Heart left ventricle (tissue), 16 donors: ENCODE data around the gene TRERF1. TPM values are rescaled to one million over a fixed set of nuclear protein-coding genes. Genes with fewer than 3 reads are reported as not detected.

Source experiments
- ATAC-seq, 4 donors: fragments of 200-7000 bp; cut with Tn5 transposase; one replicate each; pipeline ENCODE4 v1.9.1; 2020 to 2022; ENCODE audit warnings: moderate library complexity in 4 of 4, mild to moderate bottlenecking in 3 of 4, moderate number of reproducible peaks in 1 of 4
- DNase-seq, 5 donors: peaks; one replicate each; pipeline ENCODE4 v3.0.0-alpha.2; 2020
- H3K27ac ChIP-seq, 12 donors: fragments of 200-600 bp; sonication (generic) in 4 of 12; one replicate each; pipeline versions ENCODE4 v1.5.0 to v1.8.0; 2016 to 2022; ENCODE audit warnings: mild to moderate bottlenecking in 2 of 12
- H3K27me3 ChIP-seq, 9 donors: fragments of 200-600 bp; sonication (generic) in 2 of 9; one replicate each; pipeline versions ENCODE4 v1.5.1 to v1.8.0; 2016 to 2022; ENCODE audit warnings: mild to moderate bottlenecking in 3 of 9
- H3K36me3 ChIP-seq, 9 donors: fragments of 200-600 bp; sonication (generic) in 2 of 9; one replicate each; pipeline versions ENCODE4 v1.5.0 to v1.8.0; 2018 to 2022; ENCODE audit warnings: mild to moderate bottlenecking in 2 of 9
- H3K4me1 ChIP-seq, 12 donors: fragments of 200-600 bp; sonication (generic) in 4 of 12; one replicate each; pipeline versions ENCODE4 v1.5.0 to v1.8.0; 2016 to 2022; ENCODE audit warnings: mild to moderate bottlenecking in 3 of 12
- H3K4me3 ChIP-seq, 12 donors: fragments of 200-600 bp; sonication (generic) in 4 of 12; one replicate each; pipeline versions ENCODE4 v1.5.0 to v1.8.0; 2017 to 2022; ENCODE audit warnings: mild to moderate bottlenecking in 9 of 12, moderate library complexity in 4 of 12
- H3K9me3 ChIP-seq, 12 donors: fragments of 200-600 bp; sonication (generic) in 4 of 12; one replicate each; pipeline versions ENCODE4 v1.5.0 to v1.8.0; 2016 to 2022; ENCODE audit warnings: mild to moderate bottlenecking in 1 of 12
- POLR2A ChIP-seq, 2 donors: fragments of 450-650 bp; IDR thresholded peaks; one replicate each; pipeline ENCODE4 v1.6.1; 2017; ENCODE audit warnings: antibody characterized with exemption in 2 of 2, mild to moderate bottlenecking in 2 of 2, moderate library complexity in 2 of 2
- WGBS, 4 donors: extraction: QIAGEN DNeasy Blood & Tissue Kit in 2 of 4; methylation state at CpG; one replicate each; pipeline versions ENCODE4 v1.1.5 to v1.1.7; 2013 to 2018; 5-methylcytosine and 5-hydroxymethylcytosine counted together
- intact Hi-C, 10 donors: fragments of 100-400 bp; cut with DNase I; formaldehyde crosslinking; loops; one replicate each; pipeline versions ENCODE4 v1.11.1 to v1.14.2; 2022
- polyA plus RNA-seq, 2 donors: library from polyadenylated mRNA; stranded (reverse); fragments of 200-250 nt; gene quantifications; one replicate each; pipeline ENCODE4 v1.2.3, GENCODE V29; 2013
- total RNA-seq, 9 donors: library from RNA; depleted of rRNA in 2 of 9; stranded (reverse); fragments of >200 nt in 2 of 9; fragmentation: NEBNext Ultra II Directional in 3 of 9; extraction: Animal tissue kit (Norgen Biotek cat#: 25700) in 3 of 9; gene quantifications; one replicate each; pipeline versions ENCODE4 v1.1.0 to v1.2.4, GENCODE V29; 2016 to 2023
- TF ChIP-seq, protein P1 (sequence below), 12 donors: fragments of 200-600 bp; sonication (generic) in 4 of 12; IDR thresholded peaks; one replicate each; pipeline versions ENCODE4 v1.5.0 to v1.8.0; 2018 to 2022; ENCODE audit warnings: antibody characterized with exemption in 12 of 12, mild to moderate bottlenecking in 5 of 12
- donor health status: ischemic (EF 13 %, LVEDD 7.1; RV severe dilation, severe dysfunction).
- donor health status: healthy with polysubstance abuse.
- donor health status: DM: no; HTN: yes; CAD: no.
- donor health status: DM: no; HTN: no; CAD: no.
- donor health status: ischemic (EF 25% LVEDD 6.9; RV normal size, moderate dysfunction).
- donor health status: ischemic (EF 25% LVEDD 5.7; RV mildly dilated, moderate dysfunction).
- donor health status: healthy.
- donor health status: DM: yes; HTN: yes; CAD: no.
- donor health status: ischemic (EF 35%, LVEDD 5.7; RV mildly dilated, moderate dysfunction).
- donor health status: nonischemic (EF 11% LVEDD 7.7; RV severe dilation, severe dysfunction).
- donor health status: DM: yes; HTN: yes; CAD: no.
- donor health status: PGD.
- donor health status: ischemic (EF 29% LVEDD 5.4; RV normal size, mild dysfunction).
- donor health status: nonischemic (EF 23%, LVEDD 6.1; RV moderate dilation, normal function).

The TRERF1 gene
- total and polyA plus RNA-seq, 11 donors, result 0.53 to 4.5 (median 1.5) TPM

DNA sequence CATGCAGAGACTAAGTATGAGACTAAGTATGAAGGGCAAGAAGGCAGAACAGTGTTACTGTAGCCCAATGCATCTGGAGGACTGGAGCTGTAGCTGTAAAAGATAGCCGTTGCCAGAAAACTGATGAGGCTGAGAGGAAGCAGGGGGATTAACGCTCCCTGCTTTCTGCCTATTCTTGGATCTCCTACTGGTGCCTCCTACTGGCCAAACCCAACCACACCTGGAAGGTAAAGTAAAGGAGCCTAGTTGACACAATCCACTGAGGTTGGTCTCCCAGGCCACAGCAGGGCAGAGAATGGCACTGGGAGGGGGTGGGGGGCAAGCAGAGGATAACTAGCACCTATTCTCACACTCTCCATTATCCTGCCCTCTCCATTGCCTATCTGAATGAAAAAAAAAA, 129.1 kb downstream of the TRERF1 start:
- WGBS, 4 donors, result 40 to 48% (median 44%) methylated on average over 2 of the region's 2 CpGs
- no peaks in the 10 kb centered on the region for H3K27me3 ChIP-seq
- no peak for ATAC-seq
- H3K36me3 ChIP-seq, result no peaks in the 10 kb centered on the region
- intact Hi-C loops, result no loop called here
- DNase-seq, result no peak
- H3K4me3 ChIP-seq, result no peak overlapping the region
- no peak overlapping the region for H3K27ac ChIP-seq
- TF ChIP-seq, protein P1, sequence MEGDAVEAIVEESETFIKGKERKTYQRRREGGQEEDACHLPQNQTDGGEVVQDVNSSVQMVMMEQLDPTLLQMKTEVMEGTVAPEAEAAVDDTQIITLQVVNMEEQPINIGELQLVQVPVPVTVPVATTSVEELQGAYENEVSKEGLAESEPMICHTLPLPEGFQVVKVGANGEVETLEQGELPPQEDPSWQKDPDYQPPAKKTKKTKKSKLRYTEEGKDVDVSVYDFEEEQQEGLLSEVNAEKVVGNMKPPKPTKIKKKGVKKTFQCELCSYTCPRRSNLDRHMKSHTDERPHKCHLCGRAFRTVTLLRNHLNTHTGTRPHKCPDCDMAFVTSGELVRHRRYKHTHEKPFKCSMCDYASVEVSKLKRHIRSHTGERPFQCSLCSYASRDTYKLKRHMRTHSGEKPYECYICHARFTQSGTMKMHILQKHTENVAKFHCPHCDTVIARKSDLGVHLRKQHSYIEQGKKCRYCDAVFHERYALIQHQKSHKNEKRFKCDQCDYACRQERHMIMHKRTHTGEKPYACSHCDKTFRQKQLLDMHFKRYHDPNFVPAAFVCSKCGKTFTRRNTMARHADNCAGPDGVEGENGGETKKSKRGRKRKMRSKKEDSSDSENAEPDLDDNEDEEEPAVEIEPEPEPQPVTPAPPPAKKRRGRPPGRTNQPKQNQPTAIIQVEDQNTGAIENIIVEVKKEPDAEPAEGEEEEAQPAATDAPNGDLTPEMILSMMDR (IDR thresholded peaks at IDR 0.05), result no peak
- TF ChIP-seq POLR2A (IDR thresholded peaks at IDR 0.05), result no peak
- no peaks in the 10 kb centered on the region for H3K4me1 ChIP-seq
- peaks cover 0 to 16% (median 0%) of the 10 kb centered on the region in 12 donors for H3K9me3 ChIP-seq

DNA sequence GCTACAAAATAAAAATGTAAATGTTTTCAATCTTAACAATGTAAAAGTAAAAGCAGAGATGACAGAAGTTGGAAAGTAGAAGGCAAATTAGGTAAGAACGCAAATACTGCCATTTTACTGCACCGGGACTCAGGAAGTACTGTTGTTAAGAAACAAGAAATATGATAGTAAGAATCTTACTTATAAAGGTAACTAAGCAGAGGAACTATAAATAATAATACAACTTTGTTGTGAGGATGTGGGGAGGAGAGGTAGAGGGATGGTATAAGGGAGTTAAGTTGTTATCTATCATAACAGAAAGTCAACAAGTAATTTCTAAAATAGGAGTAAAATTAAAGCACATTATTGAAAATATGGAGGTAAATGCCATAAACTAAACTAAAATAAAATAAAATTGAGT, 129.8 kb downstream of the TRERF1 start:
- Histone ChIP-seq H3K4me1 (peaks cover 0 to 5% (median 0%) of the 10 kb centered on the region in 12 donors), H3K36me3 (no peaks in the 10 kb centered on the region), H3K27ac (no peak overlapping the region), H3K27me3 (no peaks in the 10 kb centered on the region), H3K9me3 (peaks cover 0 to 16% (median 0%) of the 10 kb centered on the region in 12 donors), H3K4me3 (no peak overlapping the region)
- WGBS, 4 donors, result 90 to 92% (median 91%) methylated on average over 2 of the region's 2 CpGs
- ATAC-seq (no peak), DNase-seq (no peak)
- no peak for TF ChIP-seq POLR2A (IDR thresholded peaks at IDR 0.05)
- TF ChIP-seq, protein P1 (IDR thresholded peaks at IDR 0.05), result no peak
- intact Hi-C loops, result no loop called here

DNA sequence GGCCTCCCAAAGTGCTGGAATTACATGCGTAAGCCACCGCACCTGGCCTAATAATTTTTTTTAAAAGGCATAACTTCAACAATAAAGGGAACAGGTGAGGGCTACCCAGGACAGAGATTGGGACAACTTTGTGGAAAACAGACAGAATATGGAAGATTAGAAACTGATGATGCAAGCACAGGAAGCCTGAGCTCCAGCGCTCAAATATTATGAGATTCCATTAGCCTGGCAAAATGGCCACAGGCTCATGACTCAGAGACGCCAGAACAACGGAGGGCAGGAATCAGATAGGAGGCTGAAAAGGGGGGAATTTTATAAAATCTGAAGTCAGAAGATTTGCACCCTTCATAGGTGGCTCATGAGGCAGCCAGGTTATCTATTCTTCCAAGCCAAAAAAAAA, 131.0 kb downstream of the TRERF1 start:
- Histone ChIP-seq H3K27ac (no peak overlapping the region), H3K4me3 (no peak overlapping the region), H3K27me3 (no peaks in the 10 kb centered on the region), H3K9me3 (peaks cover 0 to 16% (median 0%) of the 10 kb centered on the region in 12 donors), H3K36me3 (no peaks in the 10 kb centered on the region), H3K4me1 (peaks cover 0 to 16% (median 0%) of the 10 kb centered on the region in 12 donors)
- ATAC-seq, result no peak
- WGBS, 4 donors, result 93 to 95% (median 93%) methylated on average over 5 of the region's 5 CpGs
- no peak for TF ChIP-seq POLR2A (IDR thresholded peaks at IDR 0.05)
- TF ChIP-seq, protein P1 (IDR thresholded peaks at IDR 0.05), result no peak
- DNase-seq, result no peak
- intact Hi-C loops, result no loop called here

DNA sequence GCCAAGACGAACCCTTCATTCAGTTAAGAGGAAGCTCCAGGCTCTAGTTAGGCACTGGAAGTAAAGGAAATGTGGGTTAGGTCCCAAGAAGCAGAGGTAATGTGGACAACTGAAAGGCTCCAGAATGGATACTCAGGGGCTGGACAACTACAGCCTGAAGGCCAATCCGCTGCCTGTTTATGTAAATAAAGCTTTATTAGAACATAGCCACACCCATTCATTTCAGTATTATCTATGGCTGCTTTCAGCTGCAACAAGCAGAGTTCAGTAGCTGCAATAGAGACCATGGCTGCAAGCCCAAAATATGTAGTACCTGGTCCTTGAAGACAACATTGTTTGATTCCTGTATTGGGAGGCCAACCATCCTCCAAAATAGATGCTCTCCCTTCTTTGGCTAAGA, 133.2 kb downstream of the TRERF1 start:
- 92 to 97% (median 94%) methylated on average over 2 of the region's 2 CpGs for WGBS, 4 donors
- no peaks in the 10 kb centered on the region for H3K9me3 ChIP-seq
- H3K27me3 ChIP-seq, result no peaks in the 10 kb centered on the region
- DNase-seq, result no peak
- no peak for ATAC-seq
- TF ChIP-seq, protein P1 (IDR thresholded peaks at IDR 0.05), result no peak
- H3K4me3 ChIP-seq, result no peak overlapping the region
- intact Hi-C loops, result no loop called here
- H3K27ac ChIP-seq, result no peak overlapping the region
- peaks cover 0 to 38% (median 4%) of the 10 kb centered on the region in 12 donors for H3K4me1 ChIP-seq
- no peaks in the 10 kb centered on the region for H3K36me3 ChIP-seq
